ENCODE results near the gene WDR48.

Gene WDR48

DNA sequence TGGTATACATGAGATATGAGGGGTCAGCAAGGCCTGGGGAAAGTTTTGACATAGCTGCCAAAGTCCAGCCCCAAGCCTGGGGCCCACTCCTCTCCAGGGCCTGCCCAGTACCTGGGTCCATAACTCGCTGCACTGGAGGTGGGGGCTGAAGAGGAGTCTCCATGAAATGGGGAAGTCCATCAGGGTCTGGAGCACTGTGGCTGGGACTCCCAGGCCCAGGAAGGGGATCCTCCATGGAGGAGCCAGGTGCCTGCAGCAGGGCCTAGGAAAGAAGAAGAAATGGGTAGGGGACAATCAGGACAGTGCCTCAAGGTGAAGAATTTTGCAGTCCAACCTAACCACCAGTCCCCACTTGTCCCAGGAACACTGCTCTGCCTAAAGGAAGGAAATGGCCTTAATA, 47.4 kb downstream of the WDR48 start:
- H3K9me2 ChIP-seq (ENCODE audit: low read depth, low read length) = no peaks in the 10 kb centered on the region
- no peak overlapping the region for H3K9ac ChIP-seq (ENCODE audit: low read length)
- H3K36me3 ChIP-seq (ENCODE audit: insufficient read depth, low read length) = peaks cover 58% of the 10 kb centered on the region; the same call in 1 of the 2 replicates
- no peaks in the 10 kb centered on the region for H3K27me3 ChIP-seq (ENCODE audit: insufficient read depth, low read length)
- H3K79me2 ChIP-seq (ENCODE audit: insufficient read depth, low read length) = no peaks in the 10 kb centered on the region
- H3K4me2 ChIP-seq (ENCODE audit: low read length) = no peak overlapping the region
- H3F3A ChIP-seq (ENCODE audit: insufficient read depth, low read length) = no peaks in the 10 kb centered on the region
- no peaks in the 10 kb centered on the region for H3K9me3 ChIP-seq (ENCODE audit: low read length)
- no peaks in the 10 kb centered on the region for H4K20me1 ChIP-seq (ENCODE audit: insufficient read depth, low read length)
- H3K4me3 ChIP-seq (ENCODE audit: low read depth, low read length, poor library complexity, severe bottlenecking) = no peak overlapping the region
- H2AFZ ChIP-seq (ENCODE audit: low read length) = no peak overlapping the region
- no peaks in the 10 kb centered on the region for H3K4me1 ChIP-seq (ENCODE audit: insufficient read depth, low read length, severe bottlenecking)
- no peak for TF ChIP-seq EZH2 (IDR thresholded peaks at IDR 0.05; ENCODE audit: borderline replicate concordance, low read length)
- TF ChIP-seq, protein P1, sequence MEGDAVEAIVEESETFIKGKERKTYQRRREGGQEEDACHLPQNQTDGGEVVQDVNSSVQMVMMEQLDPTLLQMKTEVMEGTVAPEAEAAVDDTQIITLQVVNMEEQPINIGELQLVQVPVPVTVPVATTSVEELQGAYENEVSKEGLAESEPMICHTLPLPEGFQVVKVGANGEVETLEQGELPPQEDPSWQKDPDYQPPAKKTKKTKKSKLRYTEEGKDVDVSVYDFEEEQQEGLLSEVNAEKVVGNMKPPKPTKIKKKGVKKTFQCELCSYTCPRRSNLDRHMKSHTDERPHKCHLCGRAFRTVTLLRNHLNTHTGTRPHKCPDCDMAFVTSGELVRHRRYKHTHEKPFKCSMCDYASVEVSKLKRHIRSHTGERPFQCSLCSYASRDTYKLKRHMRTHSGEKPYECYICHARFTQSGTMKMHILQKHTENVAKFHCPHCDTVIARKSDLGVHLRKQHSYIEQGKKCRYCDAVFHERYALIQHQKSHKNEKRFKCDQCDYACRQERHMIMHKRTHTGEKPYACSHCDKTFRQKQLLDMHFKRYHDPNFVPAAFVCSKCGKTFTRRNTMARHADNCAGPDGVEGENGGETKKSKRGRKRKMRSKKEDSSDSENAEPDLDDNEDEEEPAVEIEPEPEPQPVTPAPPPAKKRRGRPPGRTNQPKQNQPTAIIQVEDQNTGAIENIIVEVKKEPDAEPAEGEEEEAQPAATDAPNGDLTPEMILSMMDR (IDR thresholded peaks at IDR 0.05; ENCODE audit: low read length) = no peak
- H3K27ac ChIP-seq (ENCODE audit: low read depth, low read length, poor library complexity, severe bottlenecking) = no peak overlapping the region

DNA sequence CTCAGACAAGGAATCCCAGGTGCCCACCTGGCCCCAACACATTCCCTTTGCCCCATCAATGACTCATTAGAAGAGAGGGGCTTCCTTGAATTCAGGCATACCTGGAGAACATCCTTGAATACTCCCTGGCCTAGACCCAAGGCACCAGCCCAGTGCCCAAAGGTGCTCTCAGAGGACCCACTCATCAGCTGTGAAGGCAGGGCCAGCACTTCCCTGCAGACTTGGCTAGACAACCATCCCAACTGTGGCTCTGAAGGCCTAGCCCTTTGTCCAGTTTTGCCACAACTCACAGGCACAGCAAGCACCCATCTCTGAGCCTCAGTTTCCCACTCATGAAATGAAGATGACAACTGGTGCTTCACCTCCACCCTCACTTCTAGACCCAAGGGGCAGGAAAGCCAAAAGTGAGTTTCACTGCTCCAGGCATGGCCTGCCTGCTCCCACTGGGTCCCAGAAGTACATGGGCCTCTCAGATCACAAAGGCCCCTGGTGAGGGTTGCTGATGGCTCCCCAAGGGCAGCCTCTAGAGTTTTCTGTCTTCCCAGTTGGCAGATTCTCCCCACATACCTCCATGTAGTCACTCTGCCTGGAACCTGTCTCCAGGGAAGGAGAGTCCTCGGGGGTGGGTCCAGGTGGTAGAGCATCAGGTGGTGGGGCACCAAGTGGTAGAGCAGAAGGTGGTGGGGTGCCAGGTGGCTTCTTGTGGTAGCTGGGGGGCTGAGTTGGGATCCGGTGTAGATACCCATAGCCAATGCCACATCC, 48.1 kb downstream of the WDR48 start:
- Histone ChIP-seq H3K27me3 (ENCODE audit: insufficient read depth, low read length) (no peaks in the 10 kb centered on the region), H4K20me1 (ENCODE audit: insufficient read depth, low read length) (no peaks in the 10 kb centered on the region), H3K4me1 (ENCODE audit: insufficient read depth, low read length, severe bottlenecking) (no peaks in the 10 kb centered on the region), H2AFZ (ENCODE audit: low read length) (no peak overlapping the region), H3F3A (ENCODE audit: insufficient read depth, low read length) (no peaks in the 10 kb centered on the region), H3K9me3 (ENCODE audit: low read length) (no peaks in the 10 kb centered on the region), H3K9ac (ENCODE audit: low read length) (no peak overlapping the region), H3K36me3 (ENCODE audit: insufficient read depth, low read length) (peaks cover 51% of the 10 kb centered on the region; the same call in 1 of the 2 replicates), H3K9me2 (ENCODE audit: low read depth, low read length) (no peaks in the 10 kb centered on the region), H3K4me3 (ENCODE audit: low read depth, low read length, poor library complexity, severe bottlenecking) (no peak overlapping the region), H3K27ac (ENCODE audit: low read depth, low read length, poor library complexity, severe bottlenecking) (no peak overlapping the region), H3K4me2 (ENCODE audit: low read length) (no peak overlapping the region), H3K79me2 (ENCODE audit: insufficient read depth, low read length) (no peaks in the 10 kb centered on the region)
- TF ChIP-seq, protein P1 (IDR thresholded peaks at IDR 0.05; ENCODE audit: low read length) = no peak
- no peak for TF ChIP-seq EZH2 (IDR thresholded peaks at IDR 0.05; ENCODE audit: borderline replicate concordance, low read length)

DNA sequence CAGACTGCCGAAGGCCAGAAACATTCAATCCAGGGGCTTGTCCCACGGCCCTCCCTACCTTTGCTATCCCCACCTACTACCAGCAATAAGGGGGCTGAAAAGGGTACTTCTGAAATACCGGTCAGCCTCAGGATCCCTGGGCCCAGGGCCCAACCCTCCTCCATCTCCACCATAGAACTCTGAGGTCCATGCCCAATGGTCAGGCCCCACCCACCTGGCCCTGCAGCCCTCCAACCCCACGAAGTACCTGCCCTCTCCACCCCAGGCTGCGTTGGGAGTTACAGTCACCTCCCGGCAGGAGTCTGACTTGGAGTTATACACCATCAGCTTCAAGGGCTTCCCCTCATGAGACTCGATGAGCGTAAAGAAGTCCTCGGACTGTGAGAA, 48.7 kb downstream of the WDR48 start:
- no peak overlapping the region for H2AFZ ChIP-seq (ENCODE audit: low read length)
- no peak for TF ChIP-seq EZH2 (IDR thresholded peaks at IDR 0.05; ENCODE audit: borderline replicate concordance, low read length)
- TF ChIP-seq, protein P1 (IDR thresholded peaks at IDR 0.05; ENCODE audit: low read length) = no peak
- no peaks in the 10 kb centered on the region for H4K20me1 ChIP-seq (ENCODE audit: insufficient read depth, low read length)
- H3F3A ChIP-seq (ENCODE audit: insufficient read depth, low read length) = no peaks in the 10 kb centered on the region
- no peak overlapping the region for H3K9ac ChIP-seq (ENCODE audit: low read length)
- no peaks in the 10 kb centered on the region for H3K9me2 ChIP-seq (ENCODE audit: low read depth, low read length)
- H3K4me3 ChIP-seq (ENCODE audit: low read depth, low read length, poor library complexity, severe bottlenecking) = no peak overlapping the region
- peaks cover 46% of the 10 kb centered on the region; the same call in 1 of the 2 replicates for H3K36me3 ChIP-seq (ENCODE audit: insufficient read depth, low read length)
- H3K9me3 ChIP-seq (ENCODE audit: low read length) = no peaks in the 10 kb centered on the region
- no peaks in the 10 kb centered on the region for H3K27me3 ChIP-seq (ENCODE audit: insufficient read depth, low read length)
- peaks cover 4% of the 10 kb centered on the region for H3K4me1 ChIP-seq (ENCODE audit: insufficient read depth, low read length, severe bottlenecking)
- H3K79me2 ChIP-seq (ENCODE audit: insufficient read depth, low read length) = no peaks in the 10 kb centered on the region
- H3K4me2 ChIP-seq (ENCODE audit: low read length) = no peak overlapping the region
- H3K27ac ChIP-seq (ENCODE audit: low read depth, low read length, poor library complexity, severe bottlenecking) = no peak overlapping the region

All from OCI-LY1 (cell line).